ENCODE measurements around the gene PSMB8.

DNA sequence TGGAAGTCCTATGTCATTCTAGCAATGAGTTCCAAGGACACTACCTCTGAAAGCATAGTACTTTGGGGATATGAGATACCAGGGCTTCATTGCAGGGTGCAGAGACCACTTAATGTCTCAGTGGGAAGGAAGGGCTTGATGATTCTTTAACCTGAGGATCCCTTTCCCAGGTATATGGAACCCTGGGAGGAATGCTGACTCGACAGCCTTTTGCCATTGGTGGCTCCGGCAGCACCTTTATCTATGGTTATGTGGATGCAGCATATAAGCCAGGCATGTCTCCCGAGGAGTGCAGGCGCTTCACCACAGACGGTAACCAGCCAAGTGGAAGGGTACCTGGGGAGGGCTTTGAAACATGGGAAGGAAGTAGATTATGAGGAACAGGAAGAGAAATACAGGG lies 14.3 kb upstream of the PSMB8 start:
- TF ChIP-seq EZH2 (IDR thresholded peaks at IDR 0.05; ENCODE audit: low read depth, low read length, severe bottlenecking): no peak
- TF ChIP-seq, protein P1, sequence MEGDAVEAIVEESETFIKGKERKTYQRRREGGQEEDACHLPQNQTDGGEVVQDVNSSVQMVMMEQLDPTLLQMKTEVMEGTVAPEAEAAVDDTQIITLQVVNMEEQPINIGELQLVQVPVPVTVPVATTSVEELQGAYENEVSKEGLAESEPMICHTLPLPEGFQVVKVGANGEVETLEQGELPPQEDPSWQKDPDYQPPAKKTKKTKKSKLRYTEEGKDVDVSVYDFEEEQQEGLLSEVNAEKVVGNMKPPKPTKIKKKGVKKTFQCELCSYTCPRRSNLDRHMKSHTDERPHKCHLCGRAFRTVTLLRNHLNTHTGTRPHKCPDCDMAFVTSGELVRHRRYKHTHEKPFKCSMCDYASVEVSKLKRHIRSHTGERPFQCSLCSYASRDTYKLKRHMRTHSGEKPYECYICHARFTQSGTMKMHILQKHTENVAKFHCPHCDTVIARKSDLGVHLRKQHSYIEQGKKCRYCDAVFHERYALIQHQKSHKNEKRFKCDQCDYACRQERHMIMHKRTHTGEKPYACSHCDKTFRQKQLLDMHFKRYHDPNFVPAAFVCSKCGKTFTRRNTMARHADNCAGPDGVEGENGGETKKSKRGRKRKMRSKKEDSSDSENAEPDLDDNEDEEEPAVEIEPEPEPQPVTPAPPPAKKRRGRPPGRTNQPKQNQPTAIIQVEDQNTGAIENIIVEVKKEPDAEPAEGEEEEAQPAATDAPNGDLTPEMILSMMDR (IDR thresholded peaks at IDR 0.05; ENCODE audit: control extremely low read depth in 1 of 3, insufficient read depth in 1 of 3, low read depth in 1 of 3, low read length in 3 of 3): no peak
- TF ChIP-seq, protein P2, sequence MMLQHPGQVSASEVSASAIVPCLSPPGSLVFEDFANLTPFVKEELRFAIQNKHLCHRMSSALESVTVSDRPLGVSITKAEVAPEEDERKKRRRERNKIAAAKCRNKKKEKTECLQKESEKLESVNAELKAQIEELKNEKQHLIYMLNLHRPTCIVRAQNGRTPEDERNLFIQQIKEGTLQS (IDR thresholded peaks at IDR 0.05; ENCODE audit: insufficient read depth, low read depth, low read length): no peak
- no peak for TF ChIP-seq JUND (IDR thresholded peaks at IDR 0.05; ENCODE audit: low read length)
- no peak for TF ChIP-seq RNF2 (IDR thresholded peaks at IDR 0.05; ENCODE audit: borderline replicate concordance, low read depth, low read length, missing control alignments, poor library complexity, severe bottlenecking)
